Uterus (tissue), 2 donors: Measurements from ENCODE around the gene ZSCAN1.

Source experiments
- CTCF ChIP-seq, 4 experiments: fragments of 200-600 bp in 2 of 4; fragments of 450-650 bp in 2 of 4; sonication (generic) in 2 of 4; IDR thresholded peaks; one replicate each; pipeline ENCODE4 v1.5.1; 2016 to 2019; ENCODE audit warnings: antibody characterized with exemption in 4 of 4, mild to moderate bottlenecking in 2 of 4, moderate library complexity in 1 of 4
- POLR2A ChIP-seq, 2 donors: fragments of 450-650 bp; IDR thresholded peaks; one replicate each; pipeline ENCODE4 v1.6.1; 2016; ENCODE audit warnings: antibody characterized with exemption in 2 of 2, mild to moderate bottlenecking in 1 of 2, moderate library complexity in 1 of 2

DNA sequence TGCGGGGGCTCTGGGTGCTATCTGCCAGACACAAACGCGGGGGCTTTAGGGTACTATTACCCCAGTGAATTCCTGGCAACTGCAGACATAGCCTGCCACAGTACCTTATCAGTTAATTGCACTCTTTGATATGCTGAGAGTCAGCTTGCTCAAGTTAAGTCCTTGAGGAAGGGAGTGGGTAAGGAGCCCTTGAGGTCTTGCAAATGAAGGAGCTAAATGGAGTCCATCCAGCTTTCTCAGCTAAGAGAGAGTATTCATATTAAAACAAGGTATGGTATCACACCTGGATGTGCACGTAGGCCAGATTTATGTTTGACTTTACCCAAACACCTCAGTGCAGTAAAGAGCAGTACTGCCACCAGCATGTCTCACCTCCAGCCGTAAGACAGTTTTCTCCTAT, 19.7 kb upstream of the ZSCAN1 start:
- TF ChIP-seq CTCF (IDR thresholded peaks at IDR 0.05) = no peak
- TF ChIP-seq POLR2A (IDR thresholded peaks at IDR 0.05) = no peak
